Activated CD8-positive, alpha-beta memory T cell treated with anti-CD3 and anti-CD28 coated beads, Interleukin-2, amount 50 U/mL, for 24 hours (primary cell): Measurements from ENCODE around the gene TPD52L1.

ENCODE experiments used
- DNase-seq: peaks from one replicate; pipeline ENCODE4 v3.0.0-alpha.2; 2020; ENCODE audit errors: extremely low read depth

The TPD52L1 gene

GRCh38 chr6:125245109-125245508 is 91.5 kb downstream of the TPD52L1 start:
- DNase-seq = no peak

DNA sequence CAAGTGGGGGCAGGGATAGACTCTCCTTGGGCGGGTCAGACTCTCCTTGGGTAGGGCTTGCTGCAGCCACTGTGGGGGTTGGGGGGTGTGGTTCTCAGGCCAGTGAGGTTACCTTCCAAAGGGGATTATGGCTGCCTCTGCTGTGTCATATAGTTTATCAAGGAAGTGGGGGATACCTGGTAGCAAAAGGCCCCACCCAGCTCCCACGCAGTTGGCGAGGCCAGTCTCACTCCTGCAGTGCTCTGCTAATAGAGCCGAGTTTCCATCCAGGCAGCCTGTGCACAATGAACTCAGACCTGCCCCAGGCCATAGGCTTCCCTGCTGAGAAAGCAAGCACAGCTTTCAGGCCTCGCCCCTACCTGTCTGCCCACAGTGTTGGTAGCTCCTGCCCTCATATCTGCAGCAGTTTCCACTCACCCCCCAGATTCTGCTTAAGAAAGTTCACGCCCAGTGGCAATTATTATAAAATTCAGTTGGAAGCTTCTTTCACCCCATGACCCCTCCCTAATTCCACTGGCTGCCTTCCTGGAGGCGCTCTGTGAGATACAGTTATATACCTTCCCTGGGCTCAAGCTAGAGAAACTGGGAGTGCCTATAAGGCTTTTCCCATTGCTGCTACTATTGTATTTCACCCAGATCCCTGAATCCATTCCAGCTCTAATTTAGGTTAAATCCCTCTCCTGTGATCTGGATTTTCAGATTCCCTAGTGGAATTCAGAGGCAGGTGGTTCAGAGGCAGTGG is 92.1 kb downstream of the TPD52L1 start:
- no peak for DNase-seq

- no peak for DNase-seq
Measured at GRCh38 chr6:125246566-125246965, 93.0 kb downstream of the TPD52L1 start.

DNA sequence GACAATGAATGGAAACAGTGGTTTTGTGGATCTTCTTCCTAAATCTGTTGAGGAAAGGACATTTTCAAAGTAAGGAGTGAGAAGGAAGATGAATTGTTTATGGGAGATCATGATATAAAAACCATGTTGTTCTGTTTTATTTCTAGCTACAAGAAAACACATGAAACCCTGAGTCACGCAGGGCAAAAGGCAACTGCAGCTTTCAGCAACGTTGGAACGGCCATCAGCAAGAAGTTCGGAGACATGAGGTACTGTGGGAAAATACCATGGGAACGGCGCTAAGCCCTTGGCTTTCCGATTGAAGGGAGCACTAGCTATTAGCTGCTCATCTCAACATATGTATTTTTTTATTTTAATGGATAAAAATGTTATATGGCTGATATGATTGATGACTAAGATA is 94.6 kb downstream of the TPD52L1 start:
- DNase-seq = no peak

- DNase-seq = no peak
Measured at GRCh38 chr6:125250511-125250910, 96.9 kb downstream of the TPD52L1 start.

DNA sequence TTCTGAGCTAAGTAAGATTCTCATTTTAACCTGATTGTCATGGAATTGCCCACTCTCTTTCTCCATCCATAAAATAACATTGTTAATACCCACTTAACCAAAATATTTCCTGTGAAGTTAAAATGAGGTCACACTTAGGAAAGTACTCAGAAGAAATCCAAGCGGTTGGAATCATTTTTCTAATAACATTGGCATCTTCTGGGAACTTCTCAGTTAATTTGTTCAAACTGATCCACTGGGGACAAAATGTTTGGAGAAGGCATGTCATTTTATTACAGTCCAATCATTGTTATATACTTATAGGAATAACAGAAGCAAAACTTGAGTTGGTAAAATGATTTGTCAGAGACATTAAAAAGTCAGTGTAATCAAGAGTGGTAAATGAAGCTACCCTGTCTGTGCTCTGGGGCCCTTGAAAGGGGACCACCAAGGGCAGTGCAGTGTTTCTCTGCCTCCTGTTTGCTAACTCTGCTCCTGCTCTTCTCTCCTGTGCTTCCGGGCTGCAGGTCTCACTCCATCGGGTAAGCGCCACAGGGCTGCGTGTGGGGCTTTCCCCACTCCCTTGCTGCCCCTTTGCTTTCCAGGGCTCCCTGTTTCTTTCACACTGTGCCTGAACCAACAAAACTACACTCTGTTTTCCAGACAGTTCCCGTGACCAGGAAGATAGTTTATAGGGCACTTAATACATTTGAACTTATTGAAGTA is 98.1 kb downstream of the TPD52L1 start:
- no peak for DNase-seq

GRCh38 chr6:125252891-125253290 is 99.3 kb downstream of the TPD52L1 start:
- no peak for DNase-seq

GRCh38 chr6:125253881-125254280 is 100.3 kb downstream of the TPD52L1 start:
- DNase-seq = no peak

- DNase-seq = no peak
Measured at GRCh38 chr6:125254321-125254720, 100.7 kb downstream of the TPD52L1 start.

DNA sequence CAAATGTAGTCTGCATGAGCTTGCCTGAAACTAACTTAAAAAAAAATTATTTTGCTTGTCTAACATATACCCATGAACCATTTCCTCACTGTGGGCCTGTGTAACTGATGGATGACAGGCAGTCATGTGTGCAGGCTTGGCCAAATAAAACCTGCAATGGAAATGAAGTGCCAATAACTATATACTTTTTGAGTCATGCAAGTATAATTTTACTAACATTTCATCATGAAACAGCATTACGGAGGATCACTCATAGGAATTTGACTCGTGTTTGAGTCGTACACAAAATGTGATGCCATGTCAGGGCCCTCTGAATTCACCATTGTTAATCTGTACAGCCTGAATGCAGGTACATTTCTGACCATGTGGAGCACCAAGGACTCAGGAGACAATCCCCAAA is 101.6 kb downstream of the TPD52L1 start:
- no peak for DNase-seq

GRCh38 chr6:125257351-125257750 is 103.8 kb downstream of the TPD52L1 start:
- no peak for DNase-seq

DNA sequence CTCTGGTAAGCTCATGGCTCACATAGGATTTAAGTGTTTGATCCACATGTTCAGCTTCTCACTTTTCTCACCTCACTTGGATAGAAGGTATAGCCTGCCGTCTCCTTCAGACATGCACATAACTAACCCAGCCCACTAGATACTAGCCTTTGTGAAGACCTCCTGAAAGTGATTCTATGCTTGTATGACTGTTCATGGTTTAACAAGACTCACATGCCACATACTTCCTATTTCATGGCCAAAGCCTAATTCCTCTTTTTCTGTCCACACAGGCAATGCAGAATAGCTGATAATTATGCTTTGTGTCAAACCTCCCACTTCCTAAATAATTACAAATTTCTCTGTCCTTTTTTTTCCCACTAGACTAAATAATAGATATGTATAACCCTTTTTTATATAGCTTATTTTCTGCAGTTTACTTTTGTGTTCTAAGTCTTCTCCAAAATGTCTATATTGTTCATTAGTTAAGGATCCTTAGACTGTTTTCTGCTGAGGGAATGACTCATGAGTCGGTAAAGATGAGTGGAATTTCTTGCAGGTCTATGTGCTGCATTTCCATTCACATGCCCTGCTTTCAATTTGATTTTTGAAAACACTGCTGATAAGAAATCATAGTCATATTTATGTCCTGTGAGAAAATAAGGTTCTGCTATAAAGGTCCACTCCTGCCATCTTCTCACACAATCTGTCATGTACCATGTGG is 105.2 kb downstream of the TPD52L1 start:
- DNase-seq = no peak

DNA sequence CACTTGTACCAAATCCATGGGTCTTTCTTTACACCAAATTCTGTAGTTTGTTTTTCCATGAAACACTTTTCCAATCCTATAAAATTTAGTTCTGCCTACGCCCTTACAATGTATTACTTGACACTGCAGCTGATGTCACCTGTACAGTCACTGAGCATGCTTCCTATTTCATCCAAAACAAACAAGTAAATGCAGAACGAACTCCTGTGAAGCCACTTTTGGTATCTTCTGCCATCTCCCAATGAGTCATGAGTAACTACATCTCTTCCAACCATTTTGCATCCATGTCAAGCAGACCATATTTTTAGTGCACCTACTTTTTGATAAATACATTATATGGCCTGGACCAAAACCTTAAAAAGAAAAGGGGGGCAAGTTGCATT is 105.8 kb downstream of the TPD52L1 start:
- DNase-seq = no peak

DNA sequence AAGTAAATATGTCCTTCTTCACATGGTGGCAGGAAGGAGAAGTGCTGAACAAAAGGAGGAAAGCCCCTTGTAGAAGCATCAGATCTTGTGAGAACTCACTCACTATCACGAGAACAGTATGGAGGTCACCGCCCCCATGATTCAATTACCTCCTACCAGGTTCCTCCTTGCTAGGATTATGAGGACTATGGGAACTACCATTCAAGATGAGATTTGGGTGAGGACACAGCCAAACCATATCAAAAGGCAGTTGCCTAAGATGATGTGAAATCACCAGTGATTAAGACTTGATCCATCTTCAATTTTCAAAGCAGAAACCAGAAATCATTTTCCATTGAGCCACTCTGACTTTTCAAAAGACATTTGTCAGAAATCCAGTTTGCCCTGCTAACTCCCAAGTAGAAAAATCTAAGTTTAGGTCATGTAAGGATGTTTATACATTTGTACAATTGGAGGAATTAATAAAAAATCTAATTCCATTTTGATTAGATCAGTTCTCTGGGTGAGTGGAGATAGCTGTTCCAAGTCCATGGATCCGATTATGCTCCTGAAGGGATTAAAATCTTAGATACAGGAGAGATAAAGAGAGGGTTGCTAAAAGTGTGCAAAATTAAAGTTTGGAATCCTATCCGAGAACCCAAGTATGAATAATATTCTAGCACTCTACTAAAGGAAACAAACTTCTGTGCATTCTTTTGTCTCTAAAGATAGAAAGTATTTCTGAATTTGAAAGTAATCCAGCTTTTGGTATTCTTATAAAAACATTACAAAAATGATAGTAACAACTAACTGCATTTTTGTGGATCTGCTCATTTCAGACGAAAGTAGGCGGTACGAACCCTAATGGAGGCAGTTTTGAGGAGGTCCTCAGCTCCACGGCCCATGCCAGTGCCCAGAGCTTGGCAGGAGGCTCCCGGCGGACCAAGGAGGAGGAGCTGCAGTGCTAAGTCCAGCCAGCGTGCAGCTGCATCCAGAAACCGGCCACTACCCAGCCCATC is 108.7 kb downstream of the TPD52L1 start:
- DNase-seq = no peak

GRCh38 chr6:125264476-125264875 is 110.9 kb downstream of the TPD52L1 start:
- DNase-seq = no peak

- DNase-seq = no peak
Measured at GRCh38 chr6:125267806-125268523, 114.4 kb downstream of the TPD52L1 start.

- no peak for DNase-seq
Measured at GRCh38 chr6:125268765-125269164, 115.2 kb downstream of the TPD52L1 start.

DNA sequence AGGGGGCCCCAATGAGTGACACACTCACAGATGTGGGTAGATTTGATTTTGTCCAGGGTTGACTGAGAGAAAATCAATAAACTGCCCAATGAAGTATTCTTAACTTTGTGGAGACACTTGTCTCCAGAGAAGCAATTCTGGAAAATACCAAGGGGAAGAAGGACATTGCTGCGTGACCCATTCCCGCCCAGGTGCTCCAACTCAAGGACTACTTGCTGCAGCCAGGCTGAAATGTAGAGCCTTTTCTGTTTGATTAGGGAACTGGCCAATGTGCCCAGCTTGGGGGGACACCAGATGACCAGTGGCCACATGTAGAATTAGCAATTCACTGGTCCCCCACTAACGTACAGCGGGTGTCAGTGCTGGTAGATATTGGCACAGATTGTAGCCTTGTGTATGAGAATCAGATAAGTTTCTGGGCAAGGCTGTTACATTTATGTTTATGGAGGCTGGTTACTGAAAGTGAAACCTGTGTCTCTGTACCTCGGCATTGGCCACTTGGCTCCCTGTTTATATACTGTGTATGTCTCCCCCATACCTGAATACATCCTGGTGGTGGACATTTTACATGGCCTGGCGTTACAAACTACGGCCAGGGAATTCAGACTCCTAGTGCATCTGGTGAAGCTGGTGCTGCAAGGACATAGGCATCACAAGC is 115.9 kb downstream of the TPD52L1 start:
- no peak for DNase-seq

DNA sequence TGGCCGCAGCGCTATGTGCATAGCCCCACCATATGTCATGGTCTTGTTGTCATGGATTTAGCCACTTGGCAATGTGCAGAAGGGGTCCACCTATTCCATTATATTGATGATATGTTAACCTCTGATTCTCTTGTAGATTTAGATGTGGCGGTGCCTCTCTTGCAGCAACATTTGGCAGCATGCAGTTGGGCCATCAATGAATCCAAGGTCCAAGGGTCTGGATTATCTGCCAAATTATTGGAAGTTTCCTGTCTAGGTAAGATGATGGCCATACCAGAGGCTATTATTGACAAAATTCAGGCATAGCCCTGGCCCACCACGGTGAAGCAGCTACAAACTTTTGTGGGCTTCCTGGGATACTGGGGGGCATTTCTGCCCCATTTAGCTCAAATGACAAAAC is 116.8 kb downstream of the TPD52L1 start:
- no peak for DNase-seq

DNA sequence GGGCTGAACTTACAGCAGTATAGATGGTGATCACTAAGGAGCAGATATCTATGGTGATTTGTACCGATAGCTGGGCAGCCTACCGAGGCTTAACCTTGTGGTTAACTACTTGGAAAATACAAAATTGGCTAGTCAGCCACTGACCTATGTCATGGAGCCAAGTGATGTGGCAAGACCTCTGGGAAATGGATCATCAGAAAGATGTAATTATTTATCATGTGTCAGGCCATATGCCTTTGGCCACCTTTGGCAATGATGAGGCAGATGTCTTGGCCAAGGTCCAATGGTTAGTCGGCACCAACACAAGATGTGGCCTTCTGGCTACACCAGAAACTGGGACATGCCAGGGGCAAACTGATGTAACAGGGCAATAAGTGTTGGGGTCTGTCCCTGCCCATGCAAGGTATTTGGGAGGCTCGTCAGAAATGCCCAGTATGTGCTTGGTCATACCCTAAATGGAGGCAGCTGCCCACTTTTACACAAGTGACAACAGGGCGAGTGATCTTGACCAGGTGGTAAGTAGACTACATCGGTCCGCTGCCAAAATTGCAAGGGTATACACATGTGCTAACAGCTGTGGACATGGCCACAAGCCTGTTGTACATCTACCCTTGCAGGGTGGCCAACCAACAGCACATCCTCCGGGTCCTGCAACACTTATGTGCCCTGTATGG is 118.0 kb downstream of the TPD52L1 start:
- no peak for DNase-seq
